Measurements from ENCODE around the gene CRTC3. TPM values are rescaled to one million over a fixed set of nuclear protein-coding genes. Genes with fewer than 3 reads are reported as not detected.

CRTC3 gene
- total and polyA plus RNA-seq, 4 donors = 17.0 to 32.5 (median 24.9) TPM

Other genes starting within 250 kb of the CRTC3 start
- 1 to 10 TPM; 5.3 to 6.6 TPM for gene ZNF774, start 177.6 kb upstream of the CRTC3 start, total RNA-seq
- gene ZNF774, start 177.6 kb upstream of the CRTC3 start, polyA plus RNA-seq (ENCODE audit: insufficient read length in 2 of 2) = 10 to 100 TPM in 1 of 2 donors, 1 to 10 TPM in 1; 8.3 to 13.4 TPM
- gene IQGAP1, start 141.7 kb upstream of the CRTC3 start, total RNA-seq = 100 to 1,000 TPM; 107 to 126 TPM
- gene IQGAP1, start 141.7 kb upstream of the CRTC3 start, polyA plus RNA-seq (ENCODE audit: insufficient read length in 2 of 2) = 10 to 100 TPM; 33.8 to 46.3 TPM
- gene BLM, start 187.4 kb downstream of the CRTC3 start, total RNA-seq = 1 to 10 TPM; 8.3 to 9.4 TPM
- gene BLM, start 187.4 kb downstream of the CRTC3 start, polyA plus RNA-seq (ENCODE audit: insufficient read length in 2 of 2) = 1 to 10 TPM; 7.2 to 9.1 TPM

Measured in spinal cord (tissue), 4 donors.